MM.1S (cell line): ENCODE data around the gene CAMSAP1.

ENCODE experiments used
- DNase-seq: peaks from one replicate; pipeline ENCODE4 v3.0.0-alpha.2; 2015
- H2AFZ ChIP-seq: fragments of 300-600 bp; sonication (generic); 2 replicates; pipeline ENCODE4 v1.6.0; 2016; ENCODE audit warnings: antibody characterized with exemption, low read length
- H3F3A ChIP-seq: fragments of 300-600 bp; sonication (generic); 2 replicates; pipeline ENCODE4 v1.6.1; 2016; ENCODE audit warnings: mild to moderate bottlenecking, antibody characterized with exemption, low read length, moderate library complexity, mixed read lengths; ENCODE audit not compliant: insufficient read depth
- H3K27ac ChIP-seq: fragments of 300-600 bp; sonication (generic); 2 replicates; pipeline ENCODE4 v1.5.1; 2016; ENCODE audit warnings: mild to moderate bottlenecking, low read length
- H3K27me3 ChIP-seq: fragments of 300-600 bp; sonication (generic); replicated peaks from 2 replicates; pipeline ENCODE4 v1.6.0; 2016; ENCODE audit warnings: low read length; ENCODE audit not compliant: insufficient read depth
- H3K36me3 ChIP-seq: fragments of 300-600 bp; sonication (generic); replicated peaks from 2 replicates; pipeline ENCODE4 v1.6.1; 2016; ENCODE audit warnings: mild to moderate bottlenecking, low read length, mixed read lengths; ENCODE audit not compliant: insufficient read depth
- H3K4me1 ChIP-seq: fragments of 300-600 bp; sonication (generic); 2 replicates; pipeline ENCODE4 v1.6.1; 2016; ENCODE audit warnings: low read length, mixed read lengths
- H3K4me2 ChIP-seq: fragments of 300-600 bp; sonication (generic); 2 replicates; pipeline ENCODE4 v1.6.0; 2016; ENCODE audit warnings: low read depth, low read length
- H3K4me3 ChIP-seq: fragments of 300-600 bp; sonication (generic); 2 replicates; pipeline ENCODE4 v1.5.1; 2016; ENCODE audit warnings: low read length, mixed read lengths
- H3K79me2 ChIP-seq: fragments of 300-600 bp; sonication (generic); 2 replicates; pipeline ENCODE4 v1.6.1; 2016; ENCODE audit warnings: mixed run types, low read length, mixed read lengths
- H3K9ac ChIP-seq: fragments of 300-600 bp; sonication (generic); 2 replicates; pipeline ENCODE4 v1.6.1; 2016; ENCODE audit warnings: low read length, mixed read lengths
- H3K9me2 ChIP-seq: fragments of 300-600 bp; sonication (generic); replicated peaks from 2 replicates; pipeline ENCODE4 v1.6.1; 2016; ENCODE audit warnings: mild to moderate bottlenecking, low read length, mixed read lengths; ENCODE audit not compliant: insufficient read depth
- H3K9me3 ChIP-seq: fragments of 300-600 bp; sonication (generic); replicated peaks from 2 replicates; pipeline ENCODE4 v1.6.1; 2016; ENCODE audit warnings: mild to moderate bottlenecking, low read length, mixed read lengths; ENCODE audit not compliant: insufficient read depth
- H4K20me1 ChIP-seq: fragments of 300-600 bp; sonication (generic); 2 replicates; pipeline ENCODE4 v1.6.1; 2016; ENCODE audit warnings: mild to moderate bottlenecking, low read length, moderate library complexity, mixed read lengths; ENCODE audit not compliant: insufficient read depth
- EZH2 ChIP-seq: fragments of 300-600 bp; sonication (generic); optimal IDR thresholded peaks from 2 replicates; pipeline ENCODE3; 2017; ENCODE audit warnings: low read depth, mild to moderate bottlenecking, antibody characterized with exemption, low read length, mixed read lengths
- EZH2phosphoT487 ChIP-seq: fragments of 300-600 bp; sonication (generic); IDR thresholded peaks from 2 replicates; pipeline ENCODE4 v1.6.1; 2018; ENCODE audit warnings: antibody characterized with exemption, low read length
- TF ChIP-seq, protein P1 (sequence below): fragments of 300-600 bp; sonication (generic); IDR thresholded peaks from 2 replicates; pipeline ENCODE4 v1.5.1; 2016; ENCODE audit warnings: antibody characterized with exemption, low read length, mixed read lengths

CAMSAP1 gene

DNA sequence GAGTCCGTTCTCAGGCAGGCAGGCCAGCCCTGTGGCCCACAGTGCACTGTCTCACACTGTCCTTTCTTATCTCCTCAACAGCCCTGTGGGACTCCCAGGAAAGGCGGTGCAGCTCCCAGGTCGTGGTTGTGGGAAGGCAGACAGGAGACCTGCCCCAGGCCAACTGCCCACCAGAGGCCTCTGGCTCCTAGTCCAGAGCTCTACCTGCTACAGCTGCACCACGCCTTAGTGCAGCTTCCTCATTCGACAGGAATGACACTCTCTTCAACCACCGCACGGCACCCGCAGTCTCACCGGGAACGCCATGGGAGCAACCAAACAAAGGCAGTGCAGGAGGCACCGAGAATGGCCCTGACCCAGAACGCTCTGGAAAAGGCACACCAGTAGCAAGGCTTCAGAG lies 25.3 kb downstream of the CAMSAP1 start:
- Histone ChIP-seq H3K4me2 (no peak overlapping the region), H3K36me3 (no peaks in the 10 kb centered on the region), H3K9me2 (no peaks in the 10 kb centered on the region), H2AFZ (no peak overlapping the region), H3K4me1 (no peaks in the 10 kb centered on the region), H3F3A (no peaks in the 10 kb centered on the region), H3K27me3 (no peaks in the 10 kb centered on the region), H3K79me2 (peaks cover 45% of the 10 kb centered on the region), H3K27ac (no peak overlapping the region), H3K4me3 (no peak overlapping the region), H3K9me3 (no peaks in the 10 kb centered on the region), H3K9ac (no peak overlapping the region), H4K20me1 (0 out of 2 replicates have a peak, but pooled peaks cover 3% of the 10 kb centered on the region)
- TF ChIP-seq, protein P1, sequence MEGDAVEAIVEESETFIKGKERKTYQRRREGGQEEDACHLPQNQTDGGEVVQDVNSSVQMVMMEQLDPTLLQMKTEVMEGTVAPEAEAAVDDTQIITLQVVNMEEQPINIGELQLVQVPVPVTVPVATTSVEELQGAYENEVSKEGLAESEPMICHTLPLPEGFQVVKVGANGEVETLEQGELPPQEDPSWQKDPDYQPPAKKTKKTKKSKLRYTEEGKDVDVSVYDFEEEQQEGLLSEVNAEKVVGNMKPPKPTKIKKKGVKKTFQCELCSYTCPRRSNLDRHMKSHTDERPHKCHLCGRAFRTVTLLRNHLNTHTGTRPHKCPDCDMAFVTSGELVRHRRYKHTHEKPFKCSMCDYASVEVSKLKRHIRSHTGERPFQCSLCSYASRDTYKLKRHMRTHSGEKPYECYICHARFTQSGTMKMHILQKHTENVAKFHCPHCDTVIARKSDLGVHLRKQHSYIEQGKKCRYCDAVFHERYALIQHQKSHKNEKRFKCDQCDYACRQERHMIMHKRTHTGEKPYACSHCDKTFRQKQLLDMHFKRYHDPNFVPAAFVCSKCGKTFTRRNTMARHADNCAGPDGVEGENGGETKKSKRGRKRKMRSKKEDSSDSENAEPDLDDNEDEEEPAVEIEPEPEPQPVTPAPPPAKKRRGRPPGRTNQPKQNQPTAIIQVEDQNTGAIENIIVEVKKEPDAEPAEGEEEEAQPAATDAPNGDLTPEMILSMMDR: no peak
- no peak for TF ChIP-seq EZH2phosphoT487
- TF ChIP-seq EZH2: no peak
- DNase-seq: no peak

DNA sequence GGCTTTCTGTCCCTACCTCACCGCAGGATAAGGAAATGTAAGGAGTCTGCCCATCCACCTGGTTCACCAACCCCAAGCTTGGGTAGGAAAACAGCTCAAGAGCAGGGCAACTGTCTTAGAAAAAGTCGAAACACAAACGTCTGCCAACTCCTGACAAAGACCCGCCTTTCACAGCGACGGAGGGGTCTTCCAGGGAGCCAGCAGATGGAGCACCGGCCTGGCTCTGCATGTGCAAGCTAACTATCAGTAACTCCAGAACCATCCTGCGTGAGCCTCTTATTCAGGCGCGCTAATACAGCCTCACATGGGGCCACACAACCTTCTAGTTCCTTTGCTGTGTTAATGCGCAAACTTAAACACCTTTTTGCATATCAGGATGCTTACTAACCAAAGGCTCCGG lies 26.9 kb downstream of the CAMSAP1 start:
- H3F3A ChIP-seq: no peaks in the 10 kb centered on the region
- H3K36me3 ChIP-seq: no peaks in the 10 kb centered on the region
- no peak overlapping the region for H3K4me2 ChIP-seq
- no peaks in the 10 kb centered on the region for H3K9me2 ChIP-seq
- H3K9me3 ChIP-seq: no peaks in the 10 kb centered on the region
- no peaks in the 10 kb centered on the region for H4K20me1 ChIP-seq
- H2AFZ ChIP-seq: no peak overlapping the region
- no peak overlapping the region for H3K4me3 ChIP-seq
- H3K79me2 ChIP-seq: peaks cover 30% of the 10 kb centered on the region
- no peaks in the 10 kb centered on the region for H3K4me1 ChIP-seq
- H3K9ac ChIP-seq: no peak overlapping the region
- H3K27ac ChIP-seq: no peak overlapping the region
- H3K27me3 ChIP-seq: no peaks in the 10 kb centered on the region
- TF ChIP-seq EZH2 (no peak), EZH2phosphoT487 (no peak)
- TF ChIP-seq, protein P1: no peak
- DNase-seq: no peak

DNA sequence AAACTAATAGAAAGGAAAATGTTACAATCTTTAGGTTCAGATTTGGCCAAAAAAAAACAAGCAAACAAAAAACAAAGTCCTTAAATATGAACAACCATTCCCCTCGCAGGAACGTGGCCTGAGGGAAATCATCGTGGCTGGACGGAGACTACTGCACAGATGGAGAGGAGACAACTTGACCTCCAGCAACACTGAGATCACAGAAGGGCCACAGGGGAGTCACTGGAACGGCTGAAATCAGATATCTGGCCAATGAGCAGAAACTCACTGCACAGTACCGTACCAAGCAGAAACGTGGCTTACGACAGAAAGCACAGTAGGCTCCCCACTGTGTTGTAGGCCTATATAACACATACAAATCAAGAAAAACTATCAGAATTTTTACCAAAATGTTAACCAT lies 27.7 kb downstream of the CAMSAP1 start:
- Histone ChIP-seq H3K36me3 (no peaks in the 10 kb centered on the region), H3K4me1 (no peaks in the 10 kb centered on the region), H3K9me2 (no peaks in the 10 kb centered on the region), H3K27me3 (no peaks in the 10 kb centered on the region), H3K9ac (no peak overlapping the region), H3F3A (no peaks in the 10 kb centered on the region), H3K79me2 (peaks cover 22% of the 10 kb centered on the region), H3K4me3 (no peak overlapping the region), H3K9me3 (no peaks in the 10 kb centered on the region), H4K20me1 (no peaks in the 10 kb centered on the region), H3K27ac (no peak overlapping the region), H3K4me2 (no peak overlapping the region), H2AFZ (no peak overlapping the region)
- DNase-seq: no peak
- TF ChIP-seq, protein P1: no peak
- no peak for TF ChIP-seq EZH2
- no peak for TF ChIP-seq EZH2phosphoT487
